ENCODE data around the gene AQP6. TPM values are rescaled to one million over a fixed set of nuclear protein-coding genes. Genes with fewer than 3 reads are reported as not detected.

Gene AQP6
- total RNA-seq, 2 experiments from 2014 or later, result not detected

- Mint-ChIP-seq H3K27me3 (peaks cover 64% of the 10 kb centered on the region), H3K36me3 (no peaks in the 10 kb centered on the region), H3K4me1 (no peaks in the 10 kb centered on the region), H3K27ac (no peak overlapping the region), H3K9me3 (ENCODE audit: low read depth) (no peaks in the 10 kb centered on the region), H3K4me3 (no peak overlapping the region)
- CTCF ChIA-PET, result interaction anchor here (3.5 to 4.1 kb wide), 2 partner anchors 10 to 11 kb away, joined by 19 to 24 read pairs; no protein-coding TSS in a partner anchor
- no peak for ATAC-seq
- no peak for DNase-seq
Measured at GRCh38 chr12:49954863-49955830, 17.6 kb upstream of the AQP6 start.

DNA sequence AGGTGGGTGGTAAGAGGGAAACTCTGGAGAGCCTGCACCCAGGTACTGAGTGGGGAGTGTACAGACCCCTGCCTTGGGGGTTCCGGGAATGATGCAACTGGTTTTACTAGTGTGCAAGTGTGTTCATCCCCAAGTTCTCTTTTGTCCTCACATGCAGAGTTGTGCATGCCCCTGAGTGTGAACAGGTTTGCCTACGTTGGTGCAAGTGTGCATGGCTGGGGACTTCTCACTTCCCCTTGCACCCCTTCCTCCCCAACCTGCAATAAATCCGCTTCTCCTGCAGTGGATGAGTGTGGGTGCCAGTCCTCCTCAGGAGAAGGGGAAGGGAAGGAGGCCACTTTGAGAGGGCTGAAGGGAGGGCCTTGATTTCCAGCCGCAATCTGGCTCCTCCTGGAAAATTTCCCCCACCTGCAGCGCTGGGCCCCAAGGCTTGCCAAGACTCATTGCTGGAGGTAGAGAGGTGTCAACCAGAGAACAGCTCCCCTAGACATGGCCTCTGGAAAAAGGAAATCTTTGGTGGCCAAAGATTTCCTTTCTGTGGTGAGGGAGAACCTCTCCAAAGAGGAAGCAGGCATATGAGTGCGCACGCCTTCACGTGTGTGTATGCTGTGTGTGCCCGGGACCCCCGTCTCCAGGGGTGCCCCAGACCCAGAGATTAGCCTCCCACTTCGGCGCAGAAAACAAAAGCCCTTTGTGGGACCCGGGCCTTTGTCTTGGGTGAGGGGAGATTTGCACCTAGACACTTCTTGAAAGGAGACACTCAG, 16.7 kb upstream of the AQP6 start:
- DNase-seq (no peak), ATAC-seq (no peak)
- H3K4me1 Mint-ChIP-seq, result peaks cover 5% of the 10 kb centered on the region
- H3K36me3 Mint-ChIP-seq, result peaks cover 4% of the 10 kb centered on the region
- no peak overlapping the region for H3K4me3 Mint-ChIP-seq
- H3K9me3 Mint-ChIP-seq (ENCODE audit: low read depth), result no peaks in the 10 kb centered on the region
- H3K27ac Mint-ChIP-seq, result no peak overlapping the region
- peaks cover 73% of the 10 kb centered on the region for H3K27me3 Mint-ChIP-seq
- CTCF ChIA-PET, result interaction anchor here (3.5 to 4.1 kb wide), 2 partner anchors 10 to 11 kb away, joined by 19 to 24 read pairs; no protein-coding TSS in a partner anchor

DNA sequence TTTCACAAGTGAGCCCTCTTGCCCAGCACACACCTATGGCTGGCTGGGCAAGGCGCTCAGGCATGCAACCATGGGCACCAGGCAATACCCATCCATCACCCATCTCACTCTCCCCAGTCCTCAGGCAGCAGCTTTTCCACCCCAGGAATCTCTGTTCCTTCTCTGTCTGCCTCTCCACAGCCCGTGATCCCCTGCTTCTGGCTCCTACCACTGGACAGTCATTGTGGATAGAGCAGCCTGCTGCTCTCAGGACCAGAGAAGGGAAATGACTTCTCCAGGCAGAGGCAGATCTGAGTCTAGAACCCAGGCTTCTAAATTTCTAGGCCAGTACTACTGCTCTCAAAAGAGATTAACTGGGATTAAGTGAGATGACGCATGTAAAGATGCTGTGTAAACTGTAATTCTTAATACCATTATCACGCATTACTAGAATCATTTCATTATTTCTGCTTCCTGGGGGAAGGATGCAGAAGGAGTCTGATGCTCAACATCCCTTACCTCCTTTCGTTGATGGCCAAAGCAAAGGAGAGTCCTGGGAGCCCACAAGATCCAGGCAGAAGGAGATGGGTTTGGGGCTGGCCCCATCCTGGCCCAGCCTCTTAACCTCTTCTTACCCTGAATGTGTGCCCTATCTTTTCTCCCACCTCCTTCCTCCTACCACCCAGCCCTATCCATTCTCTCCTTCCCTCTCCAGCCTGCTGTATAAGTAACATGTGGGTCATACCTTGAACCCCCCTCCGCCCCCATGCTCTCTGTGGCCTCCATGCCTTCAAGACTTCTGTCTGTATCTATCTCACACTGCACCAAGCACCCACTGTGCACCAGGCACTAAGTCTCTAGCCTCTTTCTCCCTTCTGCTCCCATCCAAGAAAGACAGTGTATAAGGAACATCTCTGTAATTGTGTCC, 15.8 kb upstream of the AQP6 start:
- Mint-ChIP-seq H3K4me1 (peaks cover 5% of the 10 kb centered on the region), H3K27ac (no peak overlapping the region), H3K27me3 (peaks cover 76% of the 10 kb centered on the region), H3K9me3 (ENCODE audit: low read depth) (no peaks in the 10 kb centered on the region), H3K36me3 (peaks cover 4% of the 10 kb centered on the region), H3K4me3 (no peak overlapping the region)
- CTCF ChIA-PET, result interaction anchor here (2.6 to 4.1 kb wide), 3 partner anchors 10 to 11 kb away, joined by 19 to 28 read pairs (median 24); no protein-coding TSS in a partner anchor
- ATAC-seq (no peak), DNase-seq (no peak)

DNA sequence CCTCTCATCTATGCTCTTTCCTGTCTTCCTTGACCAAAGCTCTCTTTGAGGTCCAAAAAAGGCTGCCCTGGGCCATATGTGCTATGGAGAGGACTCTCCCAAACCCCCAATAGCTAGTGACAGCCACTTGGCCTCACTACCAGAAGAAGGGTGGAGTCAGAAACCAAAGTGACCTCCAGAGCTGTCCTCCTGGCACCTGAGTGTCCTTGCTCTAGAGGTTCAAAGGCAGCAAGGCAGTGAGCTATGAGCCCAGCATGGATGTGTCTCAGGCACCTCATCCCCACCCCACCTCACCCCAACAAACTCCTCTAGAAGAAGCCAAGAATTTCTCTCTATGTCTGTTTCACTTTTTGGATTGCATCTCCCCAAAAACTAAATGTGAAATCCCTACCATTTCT, 15.2 kb upstream of the AQP6 start:
- Mint-ChIP-seq H3K27ac (no peak overlapping the region), H3K4me3 (no peak overlapping the region), H3K36me3 (peaks cover 4% of the 10 kb centered on the region), H3K9me3 (ENCODE audit: low read depth) (no peaks in the 10 kb centered on the region), H3K4me1 (peaks cover 5% of the 10 kb centered on the region), H3K27me3 (peaks cover 83% of the 10 kb centered on the region)
- CTCF ChIA-PET, result interaction anchor here (0.8 to 2.6 kb wide), 2 partner anchors 10 to 98 kb away, joined by 3 to 28 read pairs; no protein-coding TSS in a partner anchor
- DNase-seq, result no peak
- ATAC-seq, result no peak

GRCh38 chr12:49959685-49960473, 12.9 kb upstream of the AQP6 start:
- CTCF ChIA-PET, result interaction anchor here (1.6 to 3.7 kb wide), 2 partner anchors 14 to 115 kb away, joined by 3 to 22 read pairs; no protein-coding TSS in a partner anchor
- H3K27me3 Mint-ChIP-seq, result peaks cover 81% of the 10 kb centered on the region

DNA sequence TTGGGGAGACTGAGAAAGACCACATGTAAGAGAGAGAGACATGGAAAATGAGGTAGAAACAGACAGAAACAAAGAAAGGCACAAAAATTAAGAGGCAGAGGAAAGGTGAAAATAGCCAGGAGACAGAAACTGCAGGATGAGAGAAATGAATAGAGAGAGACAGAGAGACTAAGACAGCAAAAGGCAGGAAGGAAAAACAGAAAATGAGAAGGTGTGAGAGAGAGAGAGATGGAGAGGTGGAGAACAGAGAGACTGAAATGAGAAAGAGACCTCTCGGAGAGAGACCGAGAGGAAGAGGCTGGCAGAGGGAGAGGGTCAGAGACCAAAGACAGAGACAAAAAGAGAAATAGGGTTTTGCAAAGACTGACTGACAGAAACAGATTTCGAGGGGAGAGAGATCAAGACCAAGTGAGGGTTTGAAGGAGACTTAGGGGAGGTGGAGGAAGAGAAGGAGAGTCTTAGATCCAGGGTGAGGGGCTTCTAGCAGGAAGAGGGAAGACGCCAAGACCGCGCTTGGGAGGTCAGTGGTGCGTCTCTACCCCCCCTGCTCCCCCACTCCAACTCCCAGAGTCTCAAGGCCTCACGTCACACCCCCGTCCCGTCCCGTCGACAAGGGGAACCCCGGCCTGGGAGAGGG, 12.2 kb upstream of the AQP6 start:
- H3K27ac Mint-ChIP-seq, result no peak overlapping the region
- CTCF ChIA-PET, result interaction anchor here (3.7 kb wide), 1 partner anchor 14 kb away, joined by 22 read pairs; no protein-coding TSS in a partner anchor
- ATAC-seq, result no peak
- peaks cover 4% of the 10 kb centered on the region for H3K36me3 Mint-ChIP-seq
- peaks cover 82% of the 10 kb centered on the region for H3K27me3 Mint-ChIP-seq
- H3K4me1 Mint-ChIP-seq, result peaks cover 5% of the 10 kb centered on the region
- DNase-seq, result no peak
- H3K9me3 Mint-ChIP-seq (ENCODE audit: low read depth), result no peaks in the 10 kb centered on the region
- H3K4me3 Mint-ChIP-seq, result peak overlapping the region; percentile 3

More at GRCh38 chr12:49959685-49960473, 12.9 kb upstream of the AQP6 start:
- Mint-ChIP-seq H3K36me3 (peaks cover 4% of the 10 kb centered on the region), H3K27ac (no peak overlapping the region), H3K9me3 (ENCODE audit: low read depth) (no peaks in the 10 kb centered on the region), H3K4me1 (peaks cover 5% of the 10 kb centered on the region), H3K4me3 (peak overlapping the region; percentile 3)
- no peak for ATAC-seq
- DNase-seq, result no peak

GRCh38 chr12:49961111-49961922, 11.4 kb upstream of the AQP6 start, which contains the start of gene AQP5:
Gene AQP5 (plus strand): TSS chr12:49961872. CDS start chr12:49962018, 146 bp downstream.
- CTCF ChIA-PET, result interaction anchor here (3.7 kb wide), 1 partner anchor 15 kb away, joined by 22 read pairs; no protein-coding TSS in a partner anchor
- no peak within 1 kb of the TSS for H3K4me3 Mint-ChIP-seq
- peaks cover 5% of the 10 kb centered on the region for H3K4me1 Mint-ChIP-seq
- DNase-seq, result no peak
- peak; percentile 29 for ATAC-seq
- peaks cover 4% of the 10 kb centered on the region for H3K36me3 Mint-ChIP-seq
- no peaks in the 10 kb centered on the region for H3K9me3 Mint-ChIP-seq (ENCODE audit: low read depth)
- H3K27me3 Mint-ChIP-seq, result peaks cover 81% of the 10 kb centered on the region
- no peak within 1 kb of the TSS for H3K27ac Mint-ChIP-seq

- CTCF ChIA-PET, result interaction anchor here (8.0 kb wide), 1 partner anchor 106 kb away, joined by 119 read pairs; no protein-coding TSS in a partner anchor
Measured at GRCh38 chr12:49961993-49962764, 10.6 kb upstream of the AQP6 start.

GRCh38 chr12:49962861-49963765, 9.6 kb upstream of the AQP6 start:
- Mint-ChIP-seq H3K27me3 (peaks cover 68% of the 10 kb centered on the region), H3K4me3 (no peak overlapping the region), H3K27ac (no peak overlapping the region), H3K36me3 (peaks cover 4% of the 10 kb centered on the region), H3K4me1 (peaks cover 12% of the 10 kb centered on the region), H3K9me3 (ENCODE audit: low read depth) (no peaks in the 10 kb centered on the region)
- DNase-seq (no peak), ATAC-seq (no peak)
- CTCF ChIA-PET, result interaction anchor here (1.2 to 8.0 kb wide), 5 partner anchors 17 to 105 kb away, joined by 4 to 140 read pairs (median 6); no protein-coding TSS in a partner anchor

More at GRCh38 chr12:49961993-49962764, 10.6 kb upstream of the AQP6 start:
- peaks cover 8% of the 10 kb centered on the region for H3K4me1 Mint-ChIP-seq
- ATAC-seq, result no peak
- H3K9me3 Mint-ChIP-seq (ENCODE audit: low read depth), result no peaks in the 10 kb centered on the region
- peaks cover 4% of the 10 kb centered on the region for H3K36me3 Mint-ChIP-seq
- no peak overlapping the region for H3K4me3 Mint-ChIP-seq
- no peak overlapping the region for H3K27ac Mint-ChIP-seq
- DNase-seq, result no peak
- peaks cover 75% of the 10 kb centered on the region for H3K27me3 Mint-ChIP-seq

Measured in activated CD8-positive, alpha-beta memory T cell treated with anti-CD3 and anti-CD28 coated beads, Interleukin-2, amount 10 ng/mL, durations not matched to agents 7 days and 5 days (primary cell).